Right lobe of liver (tissue), 4 donors: ENCODE results near the gene BICC1.

ENCODE experiments used
- CTCF ChIP-seq, 4 donors: fragments of 200-600 bp in 3 of 4; fragments of 450-650 bp in 1 of 4; IDR thresholded peaks; one replicate each; pipeline versions ENCODE4 v1.5.1 to v1.8.0; 2016 to 2022; ENCODE audit warnings: antibody characterized with exemption in 4 of 4, mild to moderate bottlenecking in 2 of 4
- POLR2A ChIP-seq: fragments of 450-650 bp; IDR thresholded peaks from one replicate; pipeline ENCODE4 v1.6.1; 2017; ENCODE audit warnings: antibody characterized with exemption, mild to moderate bottlenecking
- donor health status: DM: no; HTN: no; CAD: no.
- donor health status: DM: no; HTN: no; CAD: no.
- donor health status: DM: no; HTN: yes; CAD: no.

DNA sequence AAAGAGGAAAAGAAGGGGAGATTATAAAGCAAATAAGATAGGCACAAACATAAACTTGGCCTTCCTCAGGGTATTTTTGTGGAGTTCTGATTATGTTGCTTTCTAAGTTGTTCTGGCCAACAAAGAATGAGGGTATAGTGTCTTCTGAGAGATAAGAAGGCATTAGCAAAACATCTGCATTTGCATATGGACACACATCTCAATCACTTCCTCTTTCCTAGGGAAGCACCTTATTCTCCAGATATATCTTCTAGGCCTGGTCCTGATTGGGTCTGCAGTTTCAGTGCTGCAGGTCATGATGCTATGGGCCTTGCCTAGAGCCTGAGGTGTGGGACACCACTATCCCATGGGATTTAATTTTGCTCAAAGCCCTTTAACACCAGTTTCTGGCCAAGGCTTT lies 355.0 kb downstream of the BICC1 start:
- TF ChIP-seq CTCF (IDR thresholded peaks at IDR 0.05) (no peak), POLR2A (no peak)
